H9 (cell line): ENCODE measurements around the gene SLC7A5. TPM values are rescaled to one million over a fixed set of nuclear protein-coding genes. Genes with fewer than 3 reads are reported as not detected.
"Not testable (repeated sequence)": the region's sequence is repeated elsewhere in the genome, so short reads cannot be mapped to it uniquely, and the experiment has no call there.

Source experiments
- DNase-seq: peaks from one replicate; pipeline ENCODE4 v3.0.0-alpha.2; 2017
- H2AFZ ChIP-seq: one replicate; pipeline ENCODE4 v1.6.1; 2013; ENCODE audit warnings: mild to moderate bottlenecking, low read length, control low read depth, moderate library complexity
- H2AK5ac ChIP-seq: 2 replicates; pipeline ENCODE4 v1.6.1; 2013; ENCODE audit warnings: low read length, control low read depth, mixed read lengths; ENCODE audit not compliant: insufficient read length
- H2BK120ac ChIP-seq: one replicate; pipeline ENCODE4 v1.6.1; 2013; ENCODE audit warnings: low read depth, mild to moderate bottlenecking, low read length, control low read depth, inconsistent platforms; ENCODE audit not compliant: poor library complexity, severe bottlenecking
- H2BK12ac ChIP-seq: 2 replicates; pipeline ENCODE4 v1.6.1; 2013; ENCODE audit warnings: low read length, control low read depth, mixed read lengths, low read depth; ENCODE audit not compliant: insufficient read length
- H2BK15ac ChIP-seq: 2 replicates; pipeline ENCODE4 v1.6.1; 2013; ENCODE audit warnings: low read depth, low read length, control low read depth
- H2BK20ac ChIP-seq: one replicate; pipeline ENCODE4 v1.6.1; 2013; ENCODE audit warnings: low read depth, mild to moderate bottlenecking, low read length, control low read depth, inconsistent platforms; ENCODE audit not compliant: poor library complexity, severe bottlenecking
- H2BK5ac ChIP-seq: 2 replicates; pipeline ENCODE4 v1.6.1; 2013; ENCODE audit warnings: low read length, control low read depth, mixed read lengths; ENCODE audit not compliant: insufficient read length
- H3K14ac ChIP-seq: 2 replicates; pipeline ENCODE4 v1.6.1; 2013; ENCODE audit warnings: low read length, control low read depth; ENCODE audit not compliant: insufficient read depth
- H3K18ac ChIP-seq: 2 replicates; pipeline ENCODE4 v1.6.1; 2013; ENCODE audit warnings: low read depth, mild to moderate bottlenecking, mixed read lengths, low read length, control low read depth; ENCODE audit not compliant: insufficient read length
- H3K23ac ChIP-seq: 2 replicates; pipeline ENCODE4 v1.6.1; 2013; ENCODE audit warnings: low read length, control low read depth, mixed read lengths, low read depth; ENCODE audit not compliant: insufficient read length
- H3K23me2 ChIP-seq: 2 replicates; pipeline ENCODE4 v1.6.1; 2013; ENCODE audit warnings: low read depth, mild to moderate bottlenecking, mixed read lengths, low read length, control low read depth; ENCODE audit not compliant: insufficient read length, poor library complexity, severe bottlenecking
- H3K27ac ChIP-seq: 2 replicates; pipeline ENCODE4 v1.5.1; 2013; ENCODE audit warnings: low read length, control low read depth, mixed read lengths, low read depth; ENCODE audit not compliant: insufficient read length
- H3K27me3 ChIP-seq: 2 replicates; pipeline ENCODE4 v1.6.1; 2013; ENCODE audit warnings: low read length, control low read depth, inconsistent platforms; ENCODE audit not compliant: insufficient read depth
- H3K4ac ChIP-seq: 2 replicates; pipeline ENCODE4 v1.6.1; 2013; ENCODE audit warnings: low read depth, mild to moderate bottlenecking, control low read depth, inconsistent platforms, low read length, moderate library complexity
- H3K4me1 ChIP-seq: 2 replicates; pipeline ENCODE4 v1.6.1; 2013; ENCODE audit warnings: low read length, control low read depth, inconsistent platforms; ENCODE audit not compliant: insufficient read depth
- H3K4me2 ChIP-seq: 2 replicates; pipeline ENCODE4 v1.6.1; 2013; ENCODE audit warnings: low read length, control low read depth, mixed read lengths; ENCODE audit not compliant: insufficient read length, insufficient read depth
- H3K56ac ChIP-seq: 2 replicates; pipeline ENCODE4 v1.6.1; 2013; ENCODE audit warnings: low read depth, mild to moderate bottlenecking, mixed read lengths, low read length, control low read depth; ENCODE audit not compliant: insufficient read length
- H3K79me1 ChIP-seq: 2 replicates; pipeline ENCODE4 v1.6.1; 2013; ENCODE audit warnings: low read depth, mild to moderate bottlenecking, moderate library complexity, low read length, control low read depth, inconsistent platforms; ENCODE audit not compliant: insufficient read depth, poor library complexity, severe bottlenecking
- H3K79me2 ChIP-seq: 2 replicates; pipeline ENCODE4 v1.6.1; 2013; ENCODE audit warnings: low read length, control low read depth, inconsistent platforms; ENCODE audit not compliant: insufficient read depth
- H3K9ac ChIP-seq: 2 replicates; pipeline ENCODE4 v1.6.1; 2013; ENCODE audit warnings: low read length, control low read depth, mixed read lengths; ENCODE audit not compliant: insufficient read length; ENCODE audit errors: extremely low read depth
- H3K9me3 ChIP-seq: one replicate; pipeline ENCODE4 v1.6.1; 2013; ENCODE audit warnings: low read depth, low read length, inconsistent platforms; ENCODE audit not compliant: control insufficient read depth
- H3T11ph ChIP-seq: one replicate; pipeline ENCODE4 v1.6.1; 2013; ENCODE audit warnings: mild to moderate bottlenecking, low read length, control low read depth, inconsistent platforms
- H4K20me1 ChIP-seq: one replicate; pipeline ENCODE4 v1.6.1; 2013; ENCODE audit not compliant: control insufficient read depth, insufficient read length, insufficient read depth
- H4K5ac ChIP-seq: 2 replicates; pipeline ENCODE4 v1.6.1; 2013; ENCODE audit warnings: low read depth, mild to moderate bottlenecking, mixed read lengths, low read length, control low read depth; ENCODE audit not compliant: insufficient read length
- H4K8ac ChIP-seq: replicated peaks from 2 replicates; pipeline ENCODE4 v1.6.1; 2013; ENCODE audit warnings: low read length, control low read depth, mixed read lengths, low read depth; ENCODE audit not compliant: insufficient read length
- H4K91ac ChIP-seq: 2 replicates; pipeline ENCODE4 v1.6.1; 2013; ENCODE audit warnings: low read depth, mild to moderate bottlenecking, moderate library complexity, mixed read lengths, low read length, control low read depth; ENCODE audit not compliant: insufficient read length
- H3K27ac Mint-ChIP-seq, 3 experiments: 2 replicates in 2 of 3; 3 replicates in 1 of 3; pipeline ENCODE4 v1.8.0; 2020 to 2021; ENCODE audit warnings: mixed read lengths in 3 of 3, mild to moderate bottlenecking in 1 of 3, moderate library complexity in 1 of 3
- H3K27me3 Mint-ChIP-seq: 2 replicates; pipeline ENCODE4 v1.8.0; 2021; ENCODE audit warnings: low read depth, mild to moderate bottlenecking, moderate library complexity, mixed read lengths
- H3K36me3 Mint-ChIP-seq, 3 experiments: 2 replicates in 2 of 3; 3 replicates in 1 of 3; pipeline ENCODE4 v1.8.0; 2020 to 2021; ENCODE audit warnings: low read depth in 3 of 3, mixed read lengths in 3 of 3; ENCODE audit not compliant: insufficient read depth in 1 of 3
- H3K4me1 Mint-ChIP-seq, 2 experiments: 2 replicates each; pipeline ENCODE4 v1.8.0; 2020; ENCODE audit warnings: mixed read lengths in 2 of 2
- H3K4me3 Mint-ChIP-seq, 2 experiments: 2 replicates in 1 of 2; 3 replicates in 1 of 2; pipeline ENCODE4 v1.8.0; 2020 to 2021; ENCODE audit warnings: mild to moderate bottlenecking in 2 of 2, mixed read lengths in 2 of 2, moderate library complexity in 1 of 2
- H3K9me3 Mint-ChIP-seq, 2 experiments: 2 replicates in 1 of 2; 3 replicates in 1 of 2; pipeline ENCODE4 v1.8.0; 2020; ENCODE audit warnings: mild to moderate bottlenecking in 2 of 2, mixed read lengths in 2 of 2, moderate library complexity in 1 of 2
- WGBS: extraction: QIAGEN DNeasy Blood & Tissue Kit; methylation state at CpG from one replicate; pipeline ENCODE4 v1.1.7; 2013; ENCODE audit warnings: missing lambda C conversion rate, low lambda C conversion rate, mixed read lengths; ENCODE audit not compliant: insufficient read length; ENCODE audit errors: extremely low coverage; 5-methylcytosine and 5-hydroxymethylcytosine counted together
- total RNA-seq: library from RNA; stranded (reverse); gene quantifications from 2 replicates; pipeline ENCODE4 v1.2.1, GENCODE V29; 2021

The SLC7A5 gene
- total RNA-seq, 1 experiment from 2014 or later: 217 TPM

- H2BK20ac ChIP-seq, H3K36me3 Mint-ChIP-seq, H3K27me3 Mint-ChIP-seq, H3K23me2 ChIP-seq, H2AK5ac ChIP-seq, H3K79me2 ChIP-seq, H3K9me3 Mint-ChIP-seq, H3K4me1 Mint-ChIP-seq, H3K4me1 ChIP-seq, H2BK12ac ChIP-seq, H3K4me2 ChIP-seq, H3K14ac ChIP-seq, H3K56ac ChIP-seq, H3K23ac ChIP-seq, H3K27ac ChIP-seq, H2BK5ac ChIP-seq, H2BK15ac ChIP-seq, H4K91ac ChIP-seq, DNase-seq, H4K20me1 ChIP-seq, H3K4ac ChIP-seq, H3K4me3 Mint-ChIP-seq, H2AFZ ChIP-seq, H4K5ac ChIP-seq, H3K27ac Mint-ChIP-seq, H3K9me3 ChIP-seq, H4K8ac ChIP-seq, H3T11ph ChIP-seq, H2BK120ac ChIP-seq, H3K18ac ChIP-seq, H3K9ac ChIP-seq, H3K27me3 ChIP-seq, H3K79me1 ChIP-seq: not testable (repeated sequence)
- WGBS: no CpG with 5 or more reads among the region's 2 CpGs
These were observed 81.7 kb downstream of the SLC7A5 start for GRCh38 chr16:87787451-87788091.
